Measurements from ENCODE around the gene TMEM158.

TMEM158 gene

DNA sequence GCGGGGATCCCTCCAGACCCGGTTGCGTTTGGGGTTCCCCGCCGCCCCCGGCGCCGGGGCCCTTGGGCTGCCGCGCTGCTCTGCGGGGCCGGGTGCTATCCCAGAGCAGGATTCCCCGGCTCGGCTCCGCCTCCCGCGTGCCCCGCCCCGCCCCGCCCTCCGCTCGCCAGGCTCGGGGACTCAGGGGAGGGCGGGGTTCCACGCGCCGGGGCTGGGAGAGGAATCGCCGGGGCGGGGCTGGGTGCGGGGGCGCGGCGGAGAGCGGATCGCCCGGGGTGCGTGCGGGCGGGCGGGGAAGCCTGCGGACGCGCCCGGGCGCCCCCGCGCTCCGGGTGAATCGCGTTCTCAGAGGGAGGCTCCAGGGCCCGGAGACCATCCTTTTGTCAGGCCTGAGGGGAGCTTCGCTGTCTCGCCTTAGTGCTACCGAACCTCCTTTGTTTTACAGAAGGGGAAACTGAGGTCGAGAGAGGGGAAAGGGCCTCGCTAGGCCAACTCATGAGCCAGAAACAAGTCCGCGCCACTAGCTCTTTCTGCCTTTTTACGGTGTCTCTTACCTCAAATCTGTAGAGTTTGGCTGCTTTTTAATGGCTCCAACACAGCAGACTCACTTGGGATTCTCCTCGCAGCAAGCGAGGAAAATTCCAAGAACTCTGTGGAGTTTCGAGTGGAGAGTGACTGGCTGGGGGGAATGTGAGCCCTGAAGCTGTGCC lies at the start of gene TMEM158:
TSS of gene TMEM158 (minus strand) at position 82 of the 710 bp plus-strand sequence. CDS start 260 bp downstream, outside the sequence.
- peak; percentile 63 to 81 for DNase-seq (ENCODE audit: low read depth in 2 of 2)

DNA sequence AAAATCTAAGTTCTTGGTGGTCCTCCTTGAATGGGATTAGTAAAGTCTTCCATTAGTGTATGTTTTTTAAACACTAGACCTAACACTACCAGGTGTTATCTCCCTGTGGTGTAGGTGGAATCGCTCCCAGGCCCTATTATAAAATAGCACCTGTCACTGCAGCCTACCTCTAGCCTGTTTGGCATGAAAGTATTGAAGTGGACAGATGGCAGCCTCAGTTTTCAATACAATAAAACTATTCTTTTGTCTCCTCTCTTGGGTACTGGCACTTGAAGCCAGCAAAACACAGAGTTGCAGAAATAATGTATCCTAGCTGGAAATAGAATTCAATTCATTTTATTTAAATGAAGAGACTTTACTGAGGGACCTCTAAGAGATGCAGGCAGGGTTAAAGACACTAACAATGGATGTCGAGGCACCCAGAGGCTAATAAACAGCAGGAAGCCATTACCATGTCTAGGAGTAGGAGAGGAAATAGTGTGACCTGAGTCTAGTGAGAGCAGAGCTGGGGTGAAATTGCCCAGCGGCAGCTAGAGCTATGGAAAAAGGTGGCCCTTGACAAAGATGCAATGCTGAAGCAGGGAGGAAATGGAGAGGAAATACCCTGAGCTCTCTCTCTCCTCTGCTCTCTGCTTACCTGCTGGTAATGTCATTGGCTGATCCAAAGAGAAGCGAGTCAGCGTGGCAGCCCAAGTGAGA lies 49.1 kb upstream of the TMEM158 start:
- DNase-seq (ENCODE audit: low read depth in 2 of 2), result no peak

- no peak for DNase-seq (ENCODE audit: low read depth in 2 of 2)
Measured at GRCh38 chr3:45273681-45274515, 47.8 kb upstream of the TMEM158 start.

DNA sequence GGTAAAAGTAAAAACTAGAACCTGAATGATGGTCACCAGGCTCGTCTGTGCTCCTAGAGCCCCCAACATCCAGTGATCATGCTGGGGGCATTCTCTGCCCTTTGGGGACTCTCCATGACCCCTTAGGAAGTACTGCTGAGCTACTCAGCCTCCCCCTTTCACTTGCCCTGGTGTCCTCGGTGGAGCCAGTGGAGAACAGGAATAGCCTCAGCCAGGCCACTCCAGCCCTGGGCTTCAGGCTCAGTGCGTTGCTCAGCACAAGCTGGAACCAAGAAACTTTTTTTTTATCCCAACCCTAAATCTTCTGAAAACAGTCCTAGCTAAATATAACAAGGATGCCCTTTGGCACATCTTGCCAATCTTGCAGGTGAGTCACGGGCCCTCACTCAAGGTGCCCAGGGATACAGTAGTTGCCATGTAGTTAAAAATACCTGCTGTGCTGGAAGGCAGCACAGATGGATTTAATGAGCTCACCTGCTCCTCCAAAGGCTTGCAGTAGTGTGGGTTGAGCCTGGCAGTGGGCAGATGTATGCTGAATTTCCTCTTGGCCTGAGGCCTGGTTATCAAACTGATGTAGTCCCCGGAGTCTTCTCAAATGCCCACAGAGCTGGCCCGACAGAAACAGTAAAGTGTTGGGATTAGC lies 46.9 kb upstream of the TMEM158 start:
- DNase-seq (ENCODE audit: low read depth in 2 of 2), result no peak

GRCh38 chr3:45272032-45272810 lies 46.1 kb upstream of the TMEM158 start:
- no peak for DNase-seq (ENCODE audit: low read depth in 2 of 2)

GRCh38 chr3:45269952-45270351 lies 43.9 kb upstream of the TMEM158 start:
- no peak for DNase-seq (ENCODE audit: low read depth in 2 of 2)

GRCh38 chr3:45267097-45267496 lies 41.0 kb upstream of the TMEM158 start:
- no peak for DNase-seq (ENCODE audit: low read depth in 2 of 2)

- no peak for DNase-seq (ENCODE audit: low read depth in 2 of 2)
Measured at GRCh38 chr3:45261333-45262110, 35.4 kb upstream of the TMEM158 start.

- DNase-seq (ENCODE audit: low read depth in 2 of 2), result no peak
Measured at GRCh38 chr3:45259133-45259532, 33.0 kb upstream of the TMEM158 start.

- no peak for DNase-seq (ENCODE audit: low read depth in 2 of 2)
Measured at GRCh38 chr3:45258317-45258716, 32.2 kb upstream of the TMEM158 start.

DNA sequence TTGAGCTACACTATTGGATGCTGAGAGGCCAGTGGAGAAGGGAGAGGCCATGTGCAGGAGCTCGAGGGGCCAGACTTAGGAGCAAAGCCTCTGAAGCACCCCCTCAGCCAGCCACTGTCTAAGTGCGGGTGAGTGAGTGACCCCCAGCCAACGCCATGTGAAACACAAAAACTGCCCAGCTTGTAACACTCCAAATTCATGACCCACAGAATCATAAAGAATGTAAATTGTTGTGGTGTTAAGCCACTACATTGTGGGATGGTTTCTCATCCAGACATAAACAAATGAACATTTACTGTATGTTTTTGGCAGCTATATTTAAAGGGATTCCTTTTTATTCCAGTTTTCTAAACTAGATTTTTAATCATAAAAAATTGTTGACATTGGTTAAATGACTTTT lies 27.2 kb upstream of the TMEM158 start:
- DNase-seq (ENCODE audit: low read depth in 2 of 2), result no peak

GRCh38 chr3:45252826-45253225 lies 26.7 kb upstream of the TMEM158 start:
- no peak for DNase-seq (ENCODE audit: low read depth in 2 of 2)

GRCh38 chr3:45249391-45249790 lies 23.3 kb upstream of the TMEM158 start:
- no peak for DNase-seq (ENCODE audit: low read depth in 2 of 2)

- DNase-seq (ENCODE audit: low read depth in 2 of 2), result no peak
Measured at GRCh38 chr3:45246241-45246640, 20.2 kb upstream of the TMEM158 start.

DNA sequence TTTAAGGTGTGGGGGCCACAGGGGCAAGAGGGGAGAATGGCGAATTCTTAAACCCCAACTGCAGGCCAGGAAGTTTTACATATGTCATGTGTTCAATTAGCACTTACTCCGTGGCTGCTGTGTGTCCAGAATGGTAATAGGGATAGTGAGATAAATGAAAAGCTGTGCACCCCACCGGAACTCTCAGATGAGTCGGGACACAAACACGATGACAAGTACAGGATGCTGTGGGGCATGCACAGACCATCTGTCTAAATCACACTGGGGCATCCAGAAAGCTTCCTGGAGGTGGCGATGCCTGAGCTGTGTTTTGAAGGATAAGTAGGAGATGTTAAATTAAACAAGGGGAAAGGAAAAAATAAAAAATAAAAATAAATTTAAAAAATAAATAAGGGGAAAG lies 18.3 kb upstream of the TMEM158 start:
- no peak for DNase-seq (ENCODE audit: low read depth in 2 of 2)

- no peak for DNase-seq (ENCODE audit: low read depth in 2 of 2)
Measured at GRCh38 chr3:45241206-45241605, 15.1 kb upstream of the TMEM158 start.

GRCh38 chr3:45240292-45240691 lies 14.2 kb upstream of the TMEM158 start:
- no peak for DNase-seq (ENCODE audit: low read depth in 2 of 2)

DNA sequence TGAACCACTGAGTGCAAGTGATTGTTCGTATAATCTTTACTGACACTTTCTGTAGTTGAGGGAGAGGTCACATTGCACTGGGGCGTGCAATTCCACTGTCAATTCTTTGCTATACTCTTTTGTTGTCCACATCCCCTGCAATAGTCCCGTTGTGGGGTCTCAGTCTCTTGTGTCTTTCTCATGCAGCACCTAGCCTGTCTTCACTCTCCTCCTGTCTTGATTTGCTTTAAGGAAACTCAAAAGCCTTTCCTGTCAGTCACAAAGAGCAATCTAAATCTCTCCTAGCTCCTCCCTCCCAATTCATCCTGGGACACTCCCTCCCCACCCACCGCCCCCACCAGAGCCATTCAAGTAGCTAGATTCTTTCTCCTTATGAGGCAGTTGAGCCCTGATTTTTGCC lies 13.2 kb upstream of the TMEM158 start:
- DNase-seq (ENCODE audit: low read depth in 2 of 2), result no peak

DNA sequence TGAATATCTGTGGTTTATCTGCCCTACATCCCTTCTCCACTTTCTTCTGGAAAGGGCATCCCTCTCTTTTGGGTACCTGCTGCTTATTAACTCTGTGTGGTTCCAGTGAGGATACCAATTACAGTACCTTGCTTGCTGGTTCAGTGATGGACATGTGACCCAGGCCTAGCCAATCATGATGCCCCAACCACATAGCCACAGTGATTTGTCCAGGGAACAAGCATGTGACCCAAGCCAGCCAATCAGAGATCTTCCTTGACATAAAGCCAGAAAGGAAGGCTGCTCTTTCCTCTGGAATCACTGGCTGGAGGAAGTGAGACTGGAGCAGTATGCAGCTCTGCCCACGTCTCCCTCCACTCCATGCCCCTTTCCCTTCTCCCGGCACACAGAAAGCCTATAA lies 10.9 kb upstream of the TMEM158 start:
- no peak for DNase-seq (ENCODE audit: low read depth in 2 of 2)

DNA sequence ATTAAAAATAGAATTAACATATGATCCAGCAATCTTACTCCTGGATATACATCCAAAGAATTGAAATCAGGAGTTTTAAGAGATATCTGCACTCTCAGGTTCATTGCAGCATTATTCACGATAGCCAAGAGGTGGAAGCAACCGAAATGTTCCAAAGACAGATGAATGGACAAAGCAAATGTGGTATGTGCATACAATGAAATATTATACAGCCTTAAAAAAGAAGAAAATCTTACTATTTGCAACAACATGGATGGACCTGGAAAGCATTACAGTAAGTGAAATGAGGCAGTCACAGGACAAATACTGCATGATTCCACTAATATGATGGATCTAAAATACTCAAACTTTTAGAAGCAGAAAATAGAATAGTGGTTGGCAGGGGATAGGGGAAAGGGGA lies 9.3 kb upstream of the TMEM158 start:
- no peak for DNase-seq (ENCODE audit: low read depth in 2 of 2)
